ENCODE measurements around the gene OR4A15.

OR4A15 gene

GRCh38 chr11:55367674-55368073 is at the start of gene OR4A15:
Gene OR4A15 (plus strand): TSS chr11:55367974. CDS start chr11:55367974, 0 bp downstream.
- no peak for DNase-seq

GRCh38 chr11:55324500-55324899 is 43.3 kb upstream of the OR4A15 start:
- no peak for DNase-seq

- DNase-seq, result no peak
Measured at GRCh38 chr11:55342901-55343300, 24.9 kb upstream of the OR4A15 start, which contains the start of gene OR4A16. Gene OR4A16 (plus strand): TSS chr11:55343201. CDS start chr11:55343201, 0 bp downstream.

GRCh38 chr11:55345306-55345705 is 22.5 kb upstream of the OR4A15 start:
- no peak for DNase-seq

- DNase-seq, result no peak
Measured at GRCh38 chr11:55349032-55349431, 18.7 kb upstream of the OR4A15 start.

GRCh38 chr11:55357560-55358184 is 10.1 kb upstream of the OR4A15 start:
- DNase-seq, result no peak

- no peak for DNase-seq
Measured at GRCh38 chr11:55401011-55401410, 33.2 kb downstream of the OR4A15 start.

All from CD4-positive, alpha-beta T cell treated with Interleukin-17A for 4 hours (primary cell).